Superior temporal gyrus (tissue), 1 donor: ENCODE data around the gene ABR.
"Not testable (repeated sequence)": the region's sequence is repeated elsewhere in the genome, so short reads cannot be mapped to it uniquely, and the experiment has no call there.

Experiments used
- DNase-seq: peaks from one replicate; pipeline ENCODE4 v3.0.0-alpha.2; 2016; ENCODE audit errors: extremely low spot score

ABR gene

DNA sequence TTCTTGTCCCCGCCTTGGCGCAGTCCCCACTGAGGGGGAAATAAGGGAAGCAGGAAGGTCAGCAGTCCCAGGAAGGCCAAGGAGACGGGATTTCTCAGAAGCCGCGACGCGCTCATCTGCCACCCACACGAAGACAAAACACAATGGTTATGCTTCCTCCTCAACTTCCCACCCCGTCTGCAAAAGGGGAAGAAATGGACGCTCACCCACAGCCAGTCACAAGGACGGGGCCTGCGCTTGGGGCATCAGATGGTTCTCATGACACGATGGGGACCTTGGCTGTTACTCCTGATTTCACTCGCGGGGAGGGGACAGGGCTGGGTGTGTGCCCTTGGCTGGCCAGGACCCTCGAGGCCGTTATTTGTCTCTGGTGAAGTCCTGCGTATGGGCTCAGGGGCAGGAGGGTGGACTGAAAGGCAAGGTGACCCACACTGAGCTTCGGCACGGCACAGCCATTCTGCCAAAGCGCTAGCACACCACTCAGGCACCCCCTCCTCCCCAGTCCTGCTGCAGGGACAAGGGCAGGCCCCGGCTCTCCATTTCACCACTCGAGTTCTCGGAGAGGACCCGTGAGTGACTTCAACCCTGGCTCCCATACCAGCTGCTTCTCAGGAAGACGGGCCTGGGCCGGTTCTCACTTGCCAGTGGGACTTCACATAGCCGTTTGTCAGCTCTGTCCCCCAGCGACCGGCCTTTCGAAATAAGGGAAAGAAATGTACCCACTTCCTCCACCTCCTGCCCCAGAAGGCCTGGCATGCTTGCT lies 84.5 kb downstream of the ABR start:
- DNase-seq, result no peak

DNA sequence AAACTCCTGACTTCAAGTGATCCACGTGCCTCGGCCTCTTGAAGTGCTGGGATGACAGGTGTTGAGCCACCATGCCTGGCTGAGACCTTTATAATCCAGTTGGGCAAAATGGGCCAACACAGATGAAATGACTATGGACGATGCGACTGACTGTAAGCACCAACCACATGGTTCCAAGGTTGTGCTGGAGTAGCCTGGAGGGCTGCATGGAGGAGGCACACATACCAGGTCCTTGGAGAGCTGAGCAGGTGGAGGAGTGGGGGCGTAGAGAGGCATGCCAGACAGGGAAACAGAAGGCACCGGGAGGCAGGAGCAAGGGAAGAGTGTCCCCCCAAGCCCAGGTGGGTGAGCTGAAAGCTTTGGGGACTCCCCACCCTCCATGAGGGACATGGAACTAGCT lies 85.2 kb downstream of the ABR start:
- no peak for DNase-seq

DNA sequence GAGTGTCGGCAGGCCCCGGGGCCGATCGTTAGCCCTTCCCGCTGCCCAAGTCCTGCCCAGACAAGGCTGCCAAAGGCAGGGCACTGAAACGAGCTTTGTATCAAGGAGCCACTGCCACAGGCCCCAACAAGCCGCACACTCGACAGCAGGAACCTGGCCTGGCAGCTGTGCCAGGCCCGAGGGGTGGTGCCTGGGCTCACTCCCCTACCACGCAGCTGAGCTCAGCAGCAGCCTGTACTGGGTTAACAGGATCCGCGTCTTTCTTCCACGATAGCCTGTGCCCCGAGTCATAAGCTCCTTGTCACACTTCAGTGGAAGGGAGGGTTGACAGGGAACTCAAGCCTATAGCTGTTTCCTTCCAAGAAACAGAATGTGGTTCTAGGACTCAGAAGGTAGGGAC lies 87.9 kb downstream of the ABR start:
- no peak for DNase-seq

DNA sequence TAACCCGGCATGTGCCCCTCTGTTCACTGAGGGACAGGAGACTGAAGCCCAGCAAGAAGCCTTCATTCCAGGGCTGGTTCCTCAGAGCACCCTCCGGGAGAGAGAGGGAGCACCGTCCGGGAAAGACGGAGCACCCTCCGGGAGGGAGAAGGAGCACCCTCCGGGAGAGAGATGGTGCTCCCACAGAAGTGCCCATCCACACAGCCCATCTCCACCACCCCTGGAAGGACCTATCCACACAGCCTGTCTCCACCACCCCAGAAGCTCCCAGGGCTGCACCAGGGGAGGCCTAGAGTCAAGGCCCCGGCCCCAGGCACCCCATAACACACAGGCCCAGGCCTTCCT lies 88.6 kb downstream of the ABR start:
- DNase-seq, result no peak

DNA sequence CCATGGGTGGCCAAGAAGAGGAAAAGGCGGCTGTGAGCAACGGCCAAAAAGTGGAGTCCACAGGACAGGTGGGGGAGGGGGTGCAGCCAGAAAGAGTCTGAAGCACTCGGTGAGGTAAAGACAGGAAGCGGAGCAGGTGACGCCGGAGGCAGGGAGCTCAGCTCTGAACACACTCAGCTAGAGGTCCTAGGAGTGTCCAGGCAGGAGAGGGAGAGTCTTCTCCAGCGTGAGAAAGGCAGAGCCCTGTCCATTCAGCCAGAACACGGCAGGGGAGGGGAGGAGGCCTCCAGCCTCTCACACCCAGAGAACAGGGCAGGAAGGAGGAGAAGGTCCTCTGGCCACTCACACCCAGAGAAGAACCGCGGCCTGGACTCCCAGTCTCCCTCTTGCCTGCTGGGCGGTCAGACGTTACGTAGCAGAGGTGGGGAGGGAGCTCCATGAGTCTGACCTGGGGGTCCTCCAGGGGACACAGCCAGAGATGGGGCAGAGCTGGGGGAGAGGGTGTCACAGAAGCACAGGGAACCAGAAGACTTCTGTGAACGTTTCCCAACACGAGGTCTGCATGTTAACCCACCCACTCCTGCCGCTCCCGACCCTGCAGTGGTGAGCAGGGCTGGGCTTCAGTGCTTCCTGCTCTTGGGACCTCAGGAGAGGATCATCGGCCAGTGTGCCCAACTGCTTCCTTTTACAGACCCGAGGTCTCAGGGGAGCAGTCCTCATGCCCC lies 89.2 kb downstream of the ABR start:
- DNase-seq, result no peak

DNA sequence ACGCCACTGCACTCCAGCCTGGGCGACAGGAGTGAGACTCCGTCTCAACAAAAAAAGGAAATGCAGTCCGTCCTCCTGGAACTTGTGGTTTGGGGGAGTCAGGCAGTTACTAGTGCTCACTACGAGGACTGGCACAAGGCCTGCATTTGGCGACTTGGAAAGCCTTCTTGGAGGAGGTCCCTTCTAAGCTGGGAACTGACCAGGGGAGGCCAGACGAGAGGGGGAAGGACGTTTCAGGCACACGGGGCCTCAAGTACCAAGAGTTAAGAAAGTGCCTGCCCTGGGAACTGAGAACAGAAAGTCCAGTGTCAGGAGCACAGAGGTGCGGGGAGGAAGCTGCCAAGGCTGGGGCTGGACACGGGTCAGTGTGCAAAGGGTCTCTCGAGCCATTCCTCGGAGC lies 89.9 kb downstream of the ABR start:
- DNase-seq, result no peak

DNA sequence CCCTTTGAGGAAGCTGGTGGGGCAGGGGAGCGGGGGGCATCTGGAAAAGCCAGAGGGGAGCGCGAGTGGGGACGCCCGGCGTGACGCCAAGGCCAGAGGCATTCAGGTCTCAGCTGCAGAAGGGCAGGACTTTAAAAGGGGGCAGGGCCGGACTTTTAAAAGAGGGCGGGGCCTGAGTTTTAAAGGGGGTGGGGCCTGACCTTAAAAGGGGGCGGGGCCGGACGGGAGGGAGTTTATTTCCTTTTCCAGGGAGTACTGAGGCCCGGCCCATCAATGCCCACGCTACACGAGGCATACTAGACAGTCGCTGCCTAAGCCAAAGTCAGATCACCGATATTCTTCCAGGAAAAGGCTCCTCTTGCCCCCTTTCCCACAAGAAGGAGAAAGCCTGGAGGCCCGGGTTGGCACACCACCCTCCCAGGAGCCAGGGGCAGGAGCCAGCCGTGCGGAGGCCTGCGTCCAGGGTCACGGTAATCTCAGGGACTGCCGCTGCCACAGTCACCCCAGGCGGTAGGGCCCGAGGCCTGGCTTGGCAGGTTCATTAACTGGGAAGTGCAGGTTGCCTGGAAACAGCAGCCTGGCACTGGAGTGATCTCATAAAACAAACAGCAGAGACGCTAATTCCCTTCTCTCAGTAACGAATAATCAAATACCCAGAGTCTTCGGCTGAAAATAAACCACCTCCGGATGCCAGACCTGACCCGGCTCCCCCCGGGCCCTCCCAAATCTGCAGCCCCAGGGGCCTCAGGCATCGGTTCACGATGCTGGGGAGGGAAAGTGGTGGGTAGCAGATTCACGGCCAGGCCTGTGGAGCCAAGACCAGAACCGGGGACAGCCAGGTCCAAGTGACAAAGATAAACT lies 92.2 kb downstream of the ABR start:
- no peak for DNase-seq

DNA sequence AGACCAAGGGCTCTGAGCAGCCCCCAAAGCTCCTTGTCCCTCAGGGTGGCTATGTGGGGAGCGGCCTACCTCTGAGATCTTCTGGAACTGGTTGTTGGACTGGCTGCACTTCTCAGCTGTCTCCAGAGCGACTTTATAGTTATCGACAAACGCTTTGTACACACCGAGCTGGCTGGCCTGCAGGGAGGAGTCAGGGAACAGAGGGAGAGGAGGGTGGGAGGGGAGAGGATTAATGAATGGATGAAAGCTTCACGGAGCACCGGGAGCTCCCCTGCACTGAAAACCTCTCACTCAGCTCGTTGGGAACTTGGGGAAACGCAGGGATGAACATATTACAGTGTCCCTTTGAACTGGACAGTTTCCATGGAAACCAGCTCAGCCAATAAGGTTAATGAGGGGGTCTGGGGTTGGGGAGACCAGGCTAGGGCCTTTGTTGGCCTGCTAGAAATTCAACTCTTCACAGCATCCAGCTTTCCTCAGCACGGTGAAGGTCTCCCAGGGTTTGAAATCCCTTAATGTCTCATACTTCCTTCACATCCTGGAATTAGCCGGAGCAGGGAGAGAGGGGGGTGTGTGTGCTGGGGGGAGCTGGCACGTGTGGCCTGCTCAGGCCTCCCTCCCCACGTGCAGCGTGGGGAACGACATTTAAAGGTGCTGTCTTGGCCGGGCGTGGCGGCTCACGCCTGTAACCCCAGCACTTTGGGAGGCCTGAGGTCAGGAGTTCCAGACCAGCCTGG lies 96.2 kb downstream of the ABR start:
- no peak for DNase-seq

DNA sequence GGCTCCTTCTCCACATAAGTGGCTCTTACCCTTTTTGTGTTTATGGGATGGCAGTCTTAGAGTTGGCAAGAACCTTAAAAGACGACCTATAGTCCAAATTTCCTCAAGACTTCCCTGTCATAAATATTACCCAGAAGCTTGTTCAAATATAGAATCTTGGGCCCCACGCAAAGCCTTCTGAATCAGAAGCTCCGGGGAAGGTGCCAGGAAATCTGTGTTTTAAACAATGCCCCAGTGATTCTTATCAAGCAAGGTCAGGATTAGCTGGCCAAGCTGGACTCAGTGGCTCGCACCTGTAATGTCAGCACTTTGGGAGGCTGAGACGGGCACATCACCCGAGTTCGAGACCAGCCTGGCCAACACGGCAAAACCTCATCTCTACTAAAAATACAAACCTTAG lies 97.2 kb downstream of the ABR start:
- DNase-seq, result no peak

DNA sequence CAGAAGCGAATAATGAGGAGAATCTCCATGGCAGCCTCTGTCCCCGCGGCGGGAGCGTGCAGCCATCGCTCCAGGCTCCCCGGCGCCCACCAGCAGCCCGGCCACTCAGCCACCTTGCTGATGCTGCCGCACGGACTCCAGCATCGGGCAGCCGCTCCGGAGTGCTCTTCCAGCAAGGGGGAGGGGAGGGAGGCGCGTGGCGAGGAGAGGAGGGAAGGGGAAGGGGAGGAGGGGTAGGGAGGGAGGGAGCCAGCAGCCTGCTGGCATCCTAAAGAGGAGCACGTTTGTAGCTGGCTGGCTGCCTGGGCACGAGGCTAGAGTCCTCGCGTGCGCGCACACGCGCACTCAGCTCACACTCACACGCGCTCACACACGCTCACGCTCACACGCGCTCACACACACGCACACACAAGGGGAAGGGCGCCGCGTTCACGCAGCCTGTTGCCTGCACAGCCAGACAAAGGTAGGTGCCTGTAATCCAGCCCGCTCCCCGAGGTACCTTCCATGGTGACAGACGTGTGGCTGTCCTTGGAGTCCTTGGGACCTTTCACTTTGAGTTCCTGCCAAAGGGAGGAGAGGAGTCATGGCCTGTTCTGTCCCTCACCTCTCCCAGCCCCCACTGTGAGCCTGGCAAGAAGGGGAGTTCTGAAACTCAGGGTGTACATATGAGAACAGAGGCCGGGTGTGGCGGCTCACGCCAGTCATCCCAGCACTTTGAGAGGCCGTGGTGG lies 100.8 kb downstream of the ABR start:
- no peak for DNase-seq

DNA sequence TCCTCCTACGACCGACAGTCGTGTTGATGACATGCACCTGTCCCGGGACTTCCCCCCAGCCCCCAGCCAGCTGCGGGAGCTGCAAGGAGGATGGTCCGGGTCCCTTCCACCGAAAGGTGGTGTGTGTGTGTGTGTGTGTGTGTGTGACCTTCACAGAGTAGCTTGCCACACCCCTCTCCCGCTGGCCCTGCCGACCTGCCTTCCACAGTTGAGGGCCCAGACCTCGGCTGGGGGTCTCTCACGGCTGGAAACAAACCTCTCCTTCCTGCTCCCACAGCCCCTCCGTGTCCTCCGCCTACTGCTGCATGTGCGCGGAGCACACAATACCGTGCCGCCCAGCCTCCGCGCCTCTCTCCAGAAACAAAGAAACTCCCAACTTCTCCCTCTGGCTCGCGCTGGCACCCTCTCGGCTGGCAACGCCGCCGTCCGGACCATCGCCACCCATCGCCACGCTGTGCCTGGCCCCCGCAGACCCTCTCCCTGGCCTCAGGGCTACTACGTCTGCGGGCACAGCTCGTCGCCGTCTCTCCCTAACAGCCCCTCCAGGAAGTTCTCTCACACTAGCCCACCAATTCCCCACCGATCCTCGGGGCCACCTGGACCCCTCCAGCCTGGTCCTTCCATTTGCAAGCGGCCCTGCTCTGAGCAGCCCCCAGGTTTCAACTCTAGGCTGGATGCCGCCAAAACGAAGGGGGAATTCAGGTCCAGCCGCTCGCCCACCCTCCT lies 101.6 kb downstream of the ABR start:
- DNase-seq, result no peak

DNA sequence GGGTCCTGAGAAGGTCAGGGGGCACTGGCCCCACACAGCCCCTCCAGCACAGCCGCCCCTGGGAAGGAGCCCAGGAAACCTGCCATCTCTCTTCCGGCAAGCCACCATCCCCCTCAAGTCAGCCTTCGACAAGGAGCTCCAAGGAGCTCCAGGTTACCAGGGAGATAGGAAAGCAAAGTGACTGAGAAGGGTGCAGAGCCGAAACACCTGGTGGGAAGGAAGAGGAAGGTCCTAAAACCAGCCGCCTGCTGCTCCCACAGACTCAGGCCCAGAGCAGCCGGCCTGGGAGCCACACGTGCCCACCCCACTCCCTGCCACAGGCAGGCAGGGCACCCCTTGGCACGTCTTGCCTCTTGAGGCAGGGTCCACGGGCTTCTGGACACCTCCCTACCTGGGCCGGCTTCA lies 102.2 kb downstream of the ABR start:
- DNase-seq, result no peak

DNA sequence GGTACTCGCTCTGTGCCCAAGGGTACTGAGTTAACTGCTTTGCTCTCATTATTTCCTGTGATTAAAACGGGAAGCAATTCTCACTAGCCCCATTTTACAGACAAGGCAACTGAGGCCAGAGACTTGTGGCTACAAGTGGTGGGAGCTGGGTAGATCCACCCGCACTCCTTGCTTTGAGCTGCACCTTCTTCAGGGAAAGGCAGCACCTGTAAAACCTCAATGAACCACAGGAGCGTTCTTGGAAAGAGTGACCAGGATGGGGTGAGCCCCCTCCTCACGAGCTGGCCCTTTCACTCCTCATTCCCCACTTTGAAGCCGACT lies 102.8 kb downstream of the ABR start:
- DNase-seq, result no peak

DNA sequence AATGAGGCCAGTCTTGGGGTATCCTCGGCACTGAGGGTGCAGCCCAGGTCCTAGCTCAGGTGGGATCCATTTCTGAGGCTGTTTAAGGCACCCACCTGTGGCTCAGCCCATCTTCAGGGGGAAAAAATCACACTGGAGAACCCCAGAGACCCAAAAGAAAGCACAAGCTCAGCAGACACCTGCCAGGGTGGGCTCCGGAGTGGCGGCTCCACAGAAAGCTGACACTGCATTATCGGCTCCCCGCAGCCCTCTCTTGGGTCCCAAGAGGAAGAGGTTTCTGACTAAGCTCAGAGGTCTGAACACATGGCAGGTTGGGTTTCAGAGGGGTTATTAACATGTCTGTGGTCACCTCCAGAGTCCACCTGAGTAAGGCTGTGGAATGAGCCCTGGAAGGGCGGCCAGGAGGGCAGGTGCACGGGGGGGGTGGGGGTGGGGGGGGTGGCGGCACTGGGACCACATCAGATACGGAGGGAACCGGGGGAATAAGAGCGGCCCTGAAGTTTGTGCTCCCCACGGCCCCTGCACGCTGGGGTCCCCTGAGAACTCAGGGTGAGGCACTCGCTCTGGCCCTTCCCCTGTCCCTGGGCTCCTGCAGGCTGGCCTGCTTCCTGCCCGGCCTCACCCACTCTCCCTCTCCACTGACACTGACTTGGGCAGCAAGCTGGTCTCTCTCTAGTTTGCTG lies 103.3 kb downstream of the ABR start:
- no peak for DNase-seq

DNA sequence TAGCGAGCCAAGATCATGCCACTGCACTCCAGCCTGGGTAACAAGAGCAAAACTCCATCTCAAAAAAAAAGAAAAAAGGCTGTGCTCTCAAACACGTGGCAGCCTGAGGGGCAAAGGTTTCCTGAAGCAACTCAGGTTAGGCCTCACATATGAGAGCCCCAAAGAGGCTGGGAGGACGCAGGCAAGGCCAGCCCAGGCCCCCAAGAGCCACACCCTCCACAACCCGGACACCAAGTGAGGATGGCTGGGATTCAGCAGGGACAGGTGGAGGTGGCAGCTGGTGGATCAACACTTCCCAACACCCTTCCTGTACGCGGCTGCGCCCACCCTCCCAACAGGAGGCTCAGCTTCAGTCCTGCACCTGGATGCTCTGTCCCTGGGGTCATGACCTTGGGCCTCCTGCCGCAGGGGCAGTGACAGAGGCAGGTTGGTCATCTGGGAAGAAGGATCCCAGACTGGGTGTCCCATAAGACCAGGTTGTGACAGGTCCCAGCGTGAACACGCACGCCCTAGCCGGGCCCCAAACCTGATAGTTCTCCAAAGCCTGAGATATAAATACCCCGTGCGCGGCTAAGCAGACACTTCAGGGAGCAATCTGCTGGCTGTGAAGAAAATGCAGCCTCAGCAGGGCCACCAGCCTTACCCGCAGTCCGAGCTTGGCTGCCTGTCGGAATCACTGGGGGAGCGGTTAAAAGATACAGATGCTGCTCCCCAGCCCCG lies 104.7 kb downstream of the ABR start:
- DNase-seq, result no peak

DNA sequence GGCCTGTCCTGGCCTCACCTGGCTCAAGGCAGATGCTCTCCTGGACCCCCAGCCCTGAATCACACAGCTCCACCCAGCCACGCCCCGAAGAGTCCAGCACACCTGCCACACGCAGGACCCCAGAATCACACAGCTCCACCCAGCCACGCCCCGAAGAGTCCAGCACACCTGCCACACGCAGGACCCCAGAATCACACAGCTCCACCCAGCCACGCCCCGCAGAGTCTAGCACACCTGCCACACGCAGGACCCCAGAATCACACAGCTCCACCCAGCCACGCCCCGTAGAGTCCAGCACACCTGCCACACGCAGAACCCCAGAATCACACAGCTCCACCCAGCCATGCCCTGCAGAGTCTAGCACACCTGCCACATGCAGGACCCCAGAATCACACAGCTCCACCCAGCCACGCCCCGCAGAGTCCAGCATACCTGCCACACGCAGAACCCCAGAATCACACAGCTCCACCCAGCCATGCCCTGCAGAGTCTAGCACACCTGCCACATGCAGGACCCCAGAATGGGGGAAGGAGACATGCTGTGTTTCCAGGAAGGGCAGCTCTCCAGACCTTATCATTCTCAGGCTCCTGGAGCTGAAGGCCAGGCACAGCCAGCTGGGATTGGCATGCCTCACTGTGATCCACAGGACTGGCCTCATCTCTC lies 105.7 kb downstream of the ABR start:
- not testable (repeated sequence) for DNase-seq

DNA sequence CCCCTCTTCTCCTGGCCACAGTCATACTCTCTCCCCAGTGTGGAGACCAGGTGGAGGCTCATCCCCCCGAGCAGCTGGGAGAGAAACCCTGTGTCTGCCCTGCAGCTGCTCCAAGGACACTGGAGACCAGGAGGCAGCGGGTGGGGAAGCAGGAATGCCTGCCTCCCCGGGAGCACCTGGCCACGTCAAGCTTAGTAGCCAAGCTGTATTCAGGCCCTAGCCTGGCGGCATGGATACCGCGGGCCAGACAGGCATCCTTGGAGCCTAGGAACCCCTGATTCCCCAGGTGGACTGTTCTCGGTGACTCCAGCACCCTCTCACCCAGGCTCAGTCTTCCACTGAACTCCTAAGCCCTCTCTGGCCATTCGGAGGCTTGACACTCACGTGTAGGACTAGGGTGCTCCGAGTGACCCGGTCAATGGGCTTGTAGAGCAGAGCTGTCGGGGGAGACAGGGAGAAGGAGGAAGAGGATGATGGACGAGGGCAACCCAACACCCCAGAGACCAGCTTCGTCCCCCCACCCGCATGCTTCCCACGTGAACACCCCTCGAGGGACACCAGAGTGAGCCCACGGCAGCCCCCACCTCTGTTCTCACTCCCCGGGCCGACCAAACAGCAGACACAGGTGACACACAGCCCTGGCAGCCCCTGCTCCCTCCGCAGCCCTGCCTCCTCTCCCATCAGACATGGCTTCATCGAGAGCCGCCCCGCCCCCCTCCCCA lies 106.4 kb downstream of the ABR start:
- no peak for DNase-seq

DNA sequence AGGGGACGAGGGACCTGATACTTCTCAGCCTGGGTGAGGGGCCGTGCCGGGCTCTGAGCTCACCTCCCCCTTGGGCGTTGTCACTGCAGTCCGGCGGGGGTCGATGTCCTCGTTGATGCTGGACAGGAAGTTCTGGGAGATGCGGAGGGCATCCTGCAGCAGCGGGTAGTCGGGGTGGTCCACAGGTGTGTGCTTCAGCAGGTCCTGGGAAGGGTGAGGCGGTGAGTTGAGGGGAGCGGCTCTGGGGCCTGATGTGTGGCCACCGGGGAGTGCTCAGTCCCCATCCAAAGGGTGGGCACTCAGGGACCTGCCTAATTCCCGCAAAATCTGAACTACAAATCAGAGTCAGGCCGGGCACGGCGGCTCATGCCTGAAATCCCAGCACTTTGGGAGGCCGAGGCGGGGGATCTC lies 107.2 kb downstream of the ABR start:
- DNase-seq, result no peak
